H9 (cell line): ENCODE data around the gene RASA3. TPM values are rescaled to one million over a fixed set of nuclear protein-coding genes. Genes with fewer than 3 reads are reported as not detected.

Experiments used
- DNase-seq: peaks from one replicate; pipeline ENCODE4 v3.0.0-alpha.2; 2017
- H2AFZ ChIP-seq: one replicate; pipeline ENCODE4 v1.6.1; 2013; ENCODE audit warnings: mild to moderate bottlenecking, low read length, control low read depth, moderate library complexity
- H2AK5ac ChIP-seq: 2 replicates; pipeline ENCODE4 v1.6.1; 2013; ENCODE audit warnings: low read length, control low read depth, mixed read lengths; ENCODE audit not compliant: insufficient read length
- H2BK120ac ChIP-seq: one replicate; pipeline ENCODE4 v1.6.1; 2013; ENCODE audit warnings: low read depth, mild to moderate bottlenecking, low read length, control low read depth, inconsistent platforms; ENCODE audit not compliant: poor library complexity, severe bottlenecking
- H2BK12ac ChIP-seq: 2 replicates; pipeline ENCODE4 v1.6.1; 2013; ENCODE audit warnings: low read length, control low read depth, mixed read lengths, low read depth; ENCODE audit not compliant: insufficient read length
- H2BK15ac ChIP-seq: 2 replicates; pipeline ENCODE4 v1.6.1; 2013; ENCODE audit warnings: low read depth, low read length, control low read depth
- H2BK20ac ChIP-seq: one replicate; pipeline ENCODE4 v1.6.1; 2013; ENCODE audit warnings: low read depth, mild to moderate bottlenecking, low read length, control low read depth, inconsistent platforms; ENCODE audit not compliant: poor library complexity, severe bottlenecking
- H2BK5ac ChIP-seq: 2 replicates; pipeline ENCODE4 v1.6.1; 2013; ENCODE audit warnings: low read length, control low read depth, mixed read lengths; ENCODE audit not compliant: insufficient read length
- H3K14ac ChIP-seq: 2 replicates; pipeline ENCODE4 v1.6.1; 2013; ENCODE audit warnings: low read length, control low read depth; ENCODE audit not compliant: insufficient read depth
- H3K18ac ChIP-seq: 2 replicates; pipeline ENCODE4 v1.6.1; 2013; ENCODE audit warnings: low read depth, mild to moderate bottlenecking, mixed read lengths, low read length, control low read depth; ENCODE audit not compliant: insufficient read length
- H3K23ac ChIP-seq: 2 replicates; pipeline ENCODE4 v1.6.1; 2013; ENCODE audit warnings: low read length, control low read depth, mixed read lengths, low read depth; ENCODE audit not compliant: insufficient read length
- H3K23me2 ChIP-seq: 2 replicates; pipeline ENCODE4 v1.6.1; 2013; ENCODE audit warnings: low read depth, mild to moderate bottlenecking, mixed read lengths, low read length, control low read depth; ENCODE audit not compliant: insufficient read length, poor library complexity, severe bottlenecking
- H3K27ac ChIP-seq: 2 replicates; pipeline ENCODE4 v1.5.1; 2013; ENCODE audit warnings: low read length, control low read depth, mixed read lengths, low read depth; ENCODE audit not compliant: insufficient read length
- H3K27me3 ChIP-seq: 2 replicates; pipeline ENCODE4 v1.6.1; 2013; ENCODE audit warnings: low read length, control low read depth, inconsistent platforms; ENCODE audit not compliant: insufficient read depth
- H3K4ac ChIP-seq: 2 replicates; pipeline ENCODE4 v1.6.1; 2013; ENCODE audit warnings: low read depth, mild to moderate bottlenecking, control low read depth, inconsistent platforms, low read length, moderate library complexity
- H3K4me1 ChIP-seq: 2 replicates; pipeline ENCODE4 v1.6.1; 2013; ENCODE audit warnings: low read length, control low read depth, inconsistent platforms; ENCODE audit not compliant: insufficient read depth
- H3K4me2 ChIP-seq: 2 replicates; pipeline ENCODE4 v1.6.1; 2013; ENCODE audit warnings: low read length, control low read depth, mixed read lengths; ENCODE audit not compliant: insufficient read length, insufficient read depth
- H3K56ac ChIP-seq: 2 replicates; pipeline ENCODE4 v1.6.1; 2013; ENCODE audit warnings: low read depth, mild to moderate bottlenecking, mixed read lengths, low read length, control low read depth; ENCODE audit not compliant: insufficient read length
- H3K79me1 ChIP-seq: 2 replicates; pipeline ENCODE4 v1.6.1; 2013; ENCODE audit warnings: low read depth, mild to moderate bottlenecking, moderate library complexity, low read length, control low read depth, inconsistent platforms; ENCODE audit not compliant: insufficient read depth, poor library complexity, severe bottlenecking
- H3K79me2 ChIP-seq: 2 replicates; pipeline ENCODE4 v1.6.1; 2013; ENCODE audit warnings: low read length, control low read depth, inconsistent platforms; ENCODE audit not compliant: insufficient read depth
- H3K9ac ChIP-seq: 2 replicates; pipeline ENCODE4 v1.6.1; 2013; ENCODE audit warnings: low read length, control low read depth, mixed read lengths; ENCODE audit not compliant: insufficient read length; ENCODE audit errors: extremely low read depth
- H3K9me3 ChIP-seq: one replicate; pipeline ENCODE4 v1.6.1; 2013; ENCODE audit warnings: low read depth, low read length, inconsistent platforms; ENCODE audit not compliant: control insufficient read depth
- H3T11ph ChIP-seq: one replicate; pipeline ENCODE4 v1.6.1; 2013; ENCODE audit warnings: mild to moderate bottlenecking, low read length, control low read depth, inconsistent platforms
- H4K20me1 ChIP-seq: one replicate; pipeline ENCODE4 v1.6.1; 2013; ENCODE audit not compliant: control insufficient read depth, insufficient read length, insufficient read depth
- H4K5ac ChIP-seq: 2 replicates; pipeline ENCODE4 v1.6.1; 2013; ENCODE audit warnings: low read depth, mild to moderate bottlenecking, mixed read lengths, low read length, control low read depth; ENCODE audit not compliant: insufficient read length
- H4K8ac ChIP-seq: replicated peaks from 2 replicates; pipeline ENCODE4 v1.6.1; 2013; ENCODE audit warnings: low read length, control low read depth, mixed read lengths, low read depth; ENCODE audit not compliant: insufficient read length
- H4K91ac ChIP-seq: 2 replicates; pipeline ENCODE4 v1.6.1; 2013; ENCODE audit warnings: low read depth, mild to moderate bottlenecking, moderate library complexity, mixed read lengths, low read length, control low read depth; ENCODE audit not compliant: insufficient read length
- H3K27ac Mint-ChIP-seq, 3 experiments: 2 replicates in 2 of 3; 3 replicates in 1 of 3; pipeline ENCODE4 v1.8.0; 2020 to 2021; ENCODE audit warnings: mixed read lengths in 3 of 3, mild to moderate bottlenecking in 1 of 3, moderate library complexity in 1 of 3
- H3K27me3 Mint-ChIP-seq: 2 replicates; pipeline ENCODE4 v1.8.0; 2021; ENCODE audit warnings: low read depth, mild to moderate bottlenecking, moderate library complexity, mixed read lengths
- H3K36me3 Mint-ChIP-seq, 3 experiments: 2 replicates in 2 of 3; 3 replicates in 1 of 3; pipeline ENCODE4 v1.8.0; 2020 to 2021; ENCODE audit warnings: low read depth in 3 of 3, mixed read lengths in 3 of 3; ENCODE audit not compliant: insufficient read depth in 1 of 3
- H3K4me1 Mint-ChIP-seq, 2 experiments: 2 replicates each; pipeline ENCODE4 v1.8.0; 2020; ENCODE audit warnings: mixed read lengths in 2 of 2
- H3K4me3 Mint-ChIP-seq, 2 experiments: 2 replicates in 1 of 2; 3 replicates in 1 of 2; pipeline ENCODE4 v1.8.0; 2020 to 2021; ENCODE audit warnings: mild to moderate bottlenecking in 2 of 2, mixed read lengths in 2 of 2, moderate library complexity in 1 of 2
- H3K9me3 Mint-ChIP-seq, 2 experiments: 2 replicates in 1 of 2; 3 replicates in 1 of 2; pipeline ENCODE4 v1.8.0; 2020; ENCODE audit warnings: mild to moderate bottlenecking in 2 of 2, mixed read lengths in 2 of 2, moderate library complexity in 1 of 2
- CTCF ChIP-seq: fragments of 200-600 bp; sonication (generic); conservative IDR thresholded peaks from 3 replicates; pipeline ENCODE4 v1.8.0; 2021; ENCODE audit warnings: antibody characterized with exemption, mild to moderate bottlenecking
- WGBS: extraction: QIAGEN DNeasy Blood & Tissue Kit; methylation state at CpG from one replicate; pipeline ENCODE4 v1.1.7; 2013; ENCODE audit warnings: missing lambda C conversion rate, low lambda C conversion rate, mixed read lengths; ENCODE audit not compliant: insufficient read length; ENCODE audit errors: extremely low coverage; 5-methylcytosine and 5-hydroxymethylcytosine counted together
- total RNA-seq: library from RNA; stranded (reverse); gene quantifications from 2 replicates; pipeline ENCODE4 v1.2.1, GENCODE V29; 2021

Gene RASA3
- total RNA-seq, 1 experiment from 2014 or later, result 12.3 TPM

- Histone ChIP-seq H3K79me2 (no peaks in the 10 kb centered on the region; the same call in 1 of the 2 replicates), H3K23ac (no peak overlapping the region), H3K79me1 (no peaks in the 10 kb centered on the region), H2AFZ (no peak overlapping the region), H2BK120ac (no peak overlapping the region), H3K27ac (no peak overlapping the region), H3K27me3 (no peaks in the 10 kb centered on the region), H3K4me1 (no peaks in the 10 kb centered on the region), H2BK15ac (no peak overlapping the region), H2AK5ac (no peak overlapping the region), H3K4ac (no peak overlapping the region), H4K91ac (no peak overlapping the region), H3K56ac (no peak overlapping the region), H3K9ac (no peak overlapping the region), H3K23me2 (no peaks in the 10 kb centered on the region), H3K9me3 (no peaks in the 10 kb centered on the region), H3K18ac (no peak overlapping the region), H2BK20ac (no peak overlapping the region), H2BK5ac (no peak overlapping the region), H3K4me2 (no peak overlapping the region), H2BK12ac (no peak overlapping the region), H4K20me1 (peaks cover 3% of the 10 kb centered on the region), H4K5ac (no peak overlapping the region), H3T11ph (no peak overlapping the region), H3K14ac (no peak overlapping the region), H4K8ac (no peak overlapping the region)
- no CpG with 5 or more reads among the region's 10 CpGs for whole genome bisulfite sequencing
- peaks cover 0 to 9% (median 9%) of the 10 kb centered on the region in 3 experiments; a peak in 5 of 7 replicates for H3K36me3 Mint-ChIP-seq
- H3K27me3 Mint-ChIP-seq, result no peaks in the 10 kb centered on the region
- no peak for TF ChIP-seq CTCF
- H3K4me3 Mint-ChIP-seq, result no peak overlapping the region
- peaks cover 0 to 6% of the 10 kb centered on the region in 2 experiments; a peak in 2 of 5 replicates for H3K9me3 Mint-ChIP-seq
- DNase-seq, result no peak
- no peak overlapping the region; a peak in 1 of 7 replicates for H3K27ac Mint-ChIP-seq
- peaks cover 27 to 39% of the 10 kb centered on the region in 2 experiments for H3K4me1 Mint-ChIP-seq
Observed at GRCh38 chr13:114035186-114035582, 97.2 kb downstream of the RASA3 start.
